ENCODE results near the gene CHRM5. TPM values are rescaled to one million over a fixed set of nuclear protein-coding genes. Genes with fewer than 3 reads are reported as not detected.

The CHRM5 gene
- polyA plus RNA-seq, 1 donor (not counting 4 experiments of a cell fraction or from before 2014, with no cell fraction given), result 0.01 TPM

- Histone ChIP-seq H3K4me3 (ENCODE audit: control insufficient read depth in 2 of 3, extremely low read depth in 1 of 3, insufficient read depth in 2 of 3, low read depth in 1 of 3, low read length in 3 of 3) (no peak overlapping the region), H2AFZ (ENCODE audit: control insufficient read depth, low read length) (no peak overlapping the region), H3K4me2 (ENCODE audit: control insufficient read depth, extremely low read depth, insufficient read depth, low read depth, low read length) (no peak overlapping the region), H3K79me2 (ENCODE audit: control insufficient read depth, insufficient read depth, low read length) (no peaks in the 10 kb centered on the region), H3K9ac (ENCODE audit: control insufficient read depth, extremely low read depth, insufficient read depth, low read length) (no peak overlapping the region), H3K9me1 (ENCODE audit: control insufficient read depth, extremely low read depth, insufficient read depth, low read length) (no peaks in the 10 kb centered on the region), H3K9me3 (ENCODE audit: control insufficient read depth, low read depth, low read length) (no peaks in the 10 kb centered on the region), H4K20me1 (ENCODE audit: control insufficient read depth, extremely low read depth, insufficient read depth, low read length) (no peaks in the 10 kb centered on the region), H3K36me3 (ENCODE audit: control insufficient read depth in 2 of 2, extremely low read depth in 1 of 2, insufficient read depth in 2 of 2, low read length in 2 of 2) (no peaks in the 10 kb centered on the region), H3K4me1 (ENCODE audit: control insufficient read depth, extremely low read depth, insufficient read depth, low read length) (no peaks in the 10 kb centered on the region), H3K27ac (ENCODE audit: control insufficient read depth, insufficient read depth, low read length) (no peak overlapping the region), H3K27me3 (ENCODE audit: control insufficient read depth, extremely low read depth, insufficient read depth, low read length) (no peaks in the 10 kb centered on the region)
- no peak for FAIRE-seq
- TF ChIP-seq EZH2 (IDR thresholded peaks at IDR 0.05; ENCODE audit: low read length), result no peak
- TF ChIP-seq, protein P1, sequence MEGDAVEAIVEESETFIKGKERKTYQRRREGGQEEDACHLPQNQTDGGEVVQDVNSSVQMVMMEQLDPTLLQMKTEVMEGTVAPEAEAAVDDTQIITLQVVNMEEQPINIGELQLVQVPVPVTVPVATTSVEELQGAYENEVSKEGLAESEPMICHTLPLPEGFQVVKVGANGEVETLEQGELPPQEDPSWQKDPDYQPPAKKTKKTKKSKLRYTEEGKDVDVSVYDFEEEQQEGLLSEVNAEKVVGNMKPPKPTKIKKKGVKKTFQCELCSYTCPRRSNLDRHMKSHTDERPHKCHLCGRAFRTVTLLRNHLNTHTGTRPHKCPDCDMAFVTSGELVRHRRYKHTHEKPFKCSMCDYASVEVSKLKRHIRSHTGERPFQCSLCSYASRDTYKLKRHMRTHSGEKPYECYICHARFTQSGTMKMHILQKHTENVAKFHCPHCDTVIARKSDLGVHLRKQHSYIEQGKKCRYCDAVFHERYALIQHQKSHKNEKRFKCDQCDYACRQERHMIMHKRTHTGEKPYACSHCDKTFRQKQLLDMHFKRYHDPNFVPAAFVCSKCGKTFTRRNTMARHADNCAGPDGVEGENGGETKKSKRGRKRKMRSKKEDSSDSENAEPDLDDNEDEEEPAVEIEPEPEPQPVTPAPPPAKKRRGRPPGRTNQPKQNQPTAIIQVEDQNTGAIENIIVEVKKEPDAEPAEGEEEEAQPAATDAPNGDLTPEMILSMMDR (optimal IDR thresholded peaks at IDR 0.05 in 1 of 3, IDR thresholded peaks at IDR 0.05 in 1 of 3, conservative IDR thresholded peaks at IDR 0.05 in 1 of 3; ENCODE audit: extremely low read depth in 1 of 3, insufficient read depth in 2 of 3, low read length in 3 of 3), result no peak
- dilution Hi-C loops (cut with MboI; ENCODE audit: extremely low pct_ligation_motif_present, low sequenced_read_pairs), result no loop called here
- DNase-seq (ENCODE audit: low read depth, low spot score), result no peak
Observed at GRCh38 chr15:33926260-33926659, 42.0 kb upstream of the CHRM5 start.

- Histone ChIP-seq H3K4me1 (ENCODE audit: control insufficient read depth, extremely low read depth, insufficient read depth, low read length) (no peaks in the 10 kb centered on the region), H4K20me1 (ENCODE audit: control insufficient read depth, extremely low read depth, insufficient read depth, low read length) (no peaks in the 10 kb centered on the region), H3K9me1 (ENCODE audit: control insufficient read depth, extremely low read depth, insufficient read depth, low read length) (no peaks in the 10 kb centered on the region), H3K27me3 (ENCODE audit: control insufficient read depth, extremely low read depth, insufficient read depth, low read length) (no peaks in the 10 kb centered on the region), H3K9ac (ENCODE audit: control insufficient read depth, extremely low read depth, insufficient read depth, low read length) (no peak overlapping the region), H2AFZ (ENCODE audit: control insufficient read depth, low read length) (no peak overlapping the region), H3K79me2 (ENCODE audit: control insufficient read depth, insufficient read depth, low read length) (no peaks in the 10 kb centered on the region), H3K27ac (ENCODE audit: control insufficient read depth, insufficient read depth, low read length) (no peak overlapping the region), H3K9me3 (ENCODE audit: control insufficient read depth, low read depth, low read length) (no peaks in the 10 kb centered on the region), H3K4me2 (ENCODE audit: control insufficient read depth, extremely low read depth, insufficient read depth, low read depth, low read length) (no peak overlapping the region), H3K36me3 (ENCODE audit: control insufficient read depth in 2 of 2, extremely low read depth in 1 of 2, insufficient read depth in 2 of 2, low read length in 2 of 2) (no peaks in the 10 kb centered on the region), H3K4me3 (ENCODE audit: control insufficient read depth in 2 of 3, extremely low read depth in 1 of 3, insufficient read depth in 2 of 3, low read depth in 1 of 3, low read length in 3 of 3) (no peak overlapping the region)
- FAIRE-seq, result no peak
- dilution Hi-C loops (cut with MboI; ENCODE audit: extremely low pct_ligation_motif_present, low sequenced_read_pairs), result no loop called here
- no peak for TF ChIP-seq EZH2 (IDR thresholded peaks at IDR 0.05; ENCODE audit: low read length)
- TF ChIP-seq, protein P1 (optimal IDR thresholded peaks at IDR 0.05 in 1 of 3, IDR thresholded peaks at IDR 0.05 in 1 of 3, conservative IDR thresholded peaks at IDR 0.05 in 1 of 3; ENCODE audit: extremely low read depth in 1 of 3, insufficient read depth in 2 of 3, low read length in 3 of 3), result no peak
- DNase-seq (ENCODE audit: low read depth, low spot score), result no peak
Observed at GRCh38 chr15:33932734-33933133, 35.6 kb upstream of the CHRM5 start.
